Nephron (organoid): ENCODE data around the gene ARX.
A peak's percentile ranks its signal among the peaks of the same experiment; 100 is the strongest.

Source experiments
- H3K27ac Mint-ChIP-seq, 3 experiments: 2 replicates each; pipeline ENCODE4 v1.8.0; 2020; ENCODE audit warnings: mixed read lengths in 3 of 3, mild to moderate bottlenecking in 2 of 3, moderate library complexity in 1 of 3
- H3K27me3 Mint-ChIP-seq: 2 replicates; pipeline ENCODE4 v1.8.0; 2021; ENCODE audit warnings: low read depth, mild to moderate bottlenecking, moderate library complexity, mixed read lengths
- H3K36me3 Mint-ChIP-seq: 2 replicates; pipeline ENCODE4 v1.8.0; 2020; ENCODE audit warnings: low read depth, mixed read lengths
- H3K4me1 Mint-ChIP-seq: 2 replicates; pipeline ENCODE4 v1.8.0; 2020; ENCODE audit warnings: mixed read lengths
- H3K4me3 Mint-ChIP-seq, 3 experiments: 2 replicates each; pipeline ENCODE4 v1.8.0; 2020; ENCODE audit warnings: mild to moderate bottlenecking in 3 of 3, mixed read lengths in 3 of 3, moderate library complexity in 2 of 3
- H3K9me3 Mint-ChIP-seq: 2 replicates; pipeline ENCODE4 v1.8.0; 2020; ENCODE audit warnings: mixed read lengths
- CTCF ChIP-seq, 3 experiments: fragments of 200-600 bp; sonication (generic); IDR thresholded peaks; one replicate each; pipeline ENCODE4 v1.5.0; 2021; ENCODE audit warnings: antibody characterized with exemption in 3 of 3; ENCODE audit not compliant: unreplicated experiment in 3 of 3

Gene ARX

DNA sequence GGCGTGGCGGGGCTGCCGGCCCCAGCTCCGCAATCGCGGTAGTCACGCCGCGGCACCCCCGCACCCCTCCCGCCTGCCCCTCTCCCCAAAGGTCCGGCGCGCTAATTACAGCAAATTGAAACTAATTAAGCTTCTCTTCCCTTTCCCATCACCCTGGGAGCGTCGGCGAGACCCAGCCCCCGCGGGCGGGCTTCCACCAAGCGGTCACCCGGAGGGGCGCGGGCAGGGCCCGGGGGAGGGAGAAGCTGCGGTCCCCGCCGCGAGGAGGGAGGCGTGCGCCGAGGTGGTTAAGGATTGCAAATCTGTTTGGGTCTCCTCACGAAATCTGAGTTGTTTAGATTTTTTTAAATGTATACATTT lies 13.1 kb downstream of the ARX start:
- H3K4me1 Mint-ChIP-seq = peaks cover 30% of the 10 kb centered on the region
- H3K36me3 Mint-ChIP-seq = peaks cover 1% of the 10 kb centered on the region
- H3K27me3 Mint-ChIP-seq = peaks cover 95% of the 10 kb centered on the region
- H3K9me3 Mint-ChIP-seq = no peaks in the 10 kb centered on the region
- H3K27ac Mint-ChIP-seq = peak overlapping the region in 1 of 3 experiments; percentile 46
- TF ChIP-seq CTCF (IDR thresholded peaks at IDR 0.05; ENCODE audit: unreplicated experiment in 3 of 3) = no peak
- H3K4me3 Mint-ChIP-seq = peak overlapping the region; percentile 80 to 82 (median 82)

- no peak for TF ChIP-seq CTCF (IDR thresholded peaks at IDR 0.05; ENCODE audit: unreplicated experiment in 3 of 3)
- peak overlapping the region; percentile 49 to 65 (median 59) for H3K4me3 Mint-ChIP-seq
- peaks cover 96% of the 10 kb centered on the region for H3K27me3 Mint-ChIP-seq
- peaks cover 4% of the 10 kb centered on the region for H3K36me3 Mint-ChIP-seq
- no peaks in the 10 kb centered on the region for H3K9me3 Mint-ChIP-seq
- H3K4me1 Mint-ChIP-seq = peaks cover 30% of the 10 kb centered on the region
- H3K27ac Mint-ChIP-seq = no peak overlapping the region
These were observed 13.7 kb downstream of the ARX start for GRCh38 chrX:25001808-25002660.

- Mint-ChIP-seq H3K27me3 (peaks cover 81% of the 10 kb centered on the region), H3K27ac (no peak overlapping the region), H3K4me1 (peaks cover 17% of the 10 kb centered on the region), H3K4me3 (no peak overlapping the region), H3K36me3 (peaks cover 12% of the 10 kb centered on the region), H3K9me3 (no peaks in the 10 kb centered on the region)
- TF ChIP-seq CTCF (IDR thresholded peaks at IDR 0.05; ENCODE audit: unreplicated experiment in 3 of 3) = no peak
These were observed 16.3 kb downstream of the ARX start for GRCh38 chrX:24999511-24999910.

DNA sequence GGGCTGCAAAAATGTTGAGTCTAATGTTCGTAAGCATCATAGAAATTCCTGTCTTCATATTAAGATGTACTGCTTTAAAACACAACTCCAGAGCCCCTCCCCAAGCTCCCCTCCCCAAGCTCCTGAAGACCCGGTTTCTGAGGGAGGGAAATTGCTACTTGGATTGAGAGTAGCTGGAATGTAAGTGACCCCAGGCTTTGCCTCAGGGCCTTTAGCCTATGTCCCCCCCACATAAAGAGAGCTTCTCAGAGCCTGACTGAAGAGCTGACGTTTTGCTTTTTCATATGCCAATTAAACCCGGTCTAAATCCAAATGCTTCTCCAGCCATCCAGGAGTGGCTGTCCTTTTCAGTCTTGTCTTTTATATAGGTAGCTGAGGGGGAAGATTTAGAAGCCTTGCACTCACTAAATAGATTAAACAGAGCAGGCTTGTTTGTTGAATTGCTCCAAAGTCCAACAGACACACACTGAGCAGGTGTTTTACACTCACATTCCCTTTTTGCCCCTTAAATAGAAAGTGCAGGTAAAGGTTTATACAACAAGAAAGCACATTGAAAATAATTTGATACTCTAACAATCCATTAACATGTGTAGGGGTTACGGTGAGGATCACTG lies 19.6 kb downstream of the ARX start:
- Mint-ChIP-seq H3K27me3 (peaks cover 49% of the 10 kb centered on the region), H3K4me1 (no peaks in the 10 kb centered on the region), H3K9me3 (no peaks in the 10 kb centered on the region), H3K4me3 (no peak overlapping the region), H3K27ac (no peak overlapping the region), H3K36me3 (peaks cover 12% of the 10 kb centered on the region)
- TF ChIP-seq CTCF (IDR thresholded peaks at IDR 0.05; ENCODE audit: unreplicated experiment in 3 of 3) = no peak

DNA sequence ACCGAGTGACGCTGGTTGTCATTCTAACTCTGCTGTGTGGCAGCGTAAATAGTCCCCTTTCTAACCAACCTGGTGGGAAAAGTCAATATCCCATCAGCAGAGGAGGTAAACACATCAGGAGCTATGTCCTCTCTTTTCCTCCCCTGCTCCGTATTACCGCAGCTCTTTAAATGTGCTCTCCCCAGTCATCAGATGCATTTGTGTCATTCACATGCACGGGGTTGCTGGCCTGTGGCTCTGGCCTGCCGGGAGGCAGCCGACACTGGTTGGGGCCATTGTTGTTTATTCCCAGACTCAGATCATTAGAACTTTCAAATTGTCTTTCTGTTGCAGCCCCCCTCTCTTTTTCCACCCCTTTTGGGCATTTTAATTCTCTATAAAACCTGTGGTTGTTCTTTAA lies 21.9 kb downstream of the ARX start:
- TF ChIP-seq CTCF (IDR thresholded peaks at IDR 0.05; ENCODE audit: unreplicated experiment in 3 of 3) = no peak
- Mint-ChIP-seq H3K4me1 (peaks cover 4% of the 10 kb centered on the region), H3K4me3 (no peak overlapping the region), H3K27me3 (peaks cover 26% of the 10 kb centered on the region), H3K9me3 (no peaks in the 10 kb centered on the region), H3K36me3 (peaks cover 17% of the 10 kb centered on the region), H3K27ac (no peak overlapping the region)
